ENCODE measurements around the gene STOML1.

STOML1 gene

DNA sequence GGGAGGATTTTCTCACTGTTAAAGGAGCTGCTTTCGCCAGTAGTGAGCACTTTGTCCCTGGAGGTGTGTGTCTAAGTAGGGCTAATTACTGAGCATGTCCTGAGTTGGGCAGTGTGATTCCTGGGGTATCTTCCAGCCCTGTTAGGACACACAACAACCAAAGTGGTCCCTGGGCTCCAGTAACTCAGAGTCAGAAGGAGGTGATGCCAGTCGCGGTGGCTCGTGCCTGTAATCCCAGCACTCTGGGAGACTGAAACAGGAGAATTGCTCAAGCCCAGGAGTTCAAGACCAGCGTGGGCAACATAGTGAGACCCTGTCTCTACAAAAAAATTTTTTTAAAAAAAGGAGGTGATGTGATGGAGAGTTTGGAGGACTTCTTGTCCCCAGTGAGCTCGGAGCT lies 40.0 kb upstream of the STOML1 start:
- in situ Hi-C loops (cut with MboI; ENCODE audit: low sequenced_read_pairs, unreplicated experiment): no loop called here
- DNase-seq (ENCODE audit: low spot score): no peak
- TF ChIP-seq, protein P1, sequence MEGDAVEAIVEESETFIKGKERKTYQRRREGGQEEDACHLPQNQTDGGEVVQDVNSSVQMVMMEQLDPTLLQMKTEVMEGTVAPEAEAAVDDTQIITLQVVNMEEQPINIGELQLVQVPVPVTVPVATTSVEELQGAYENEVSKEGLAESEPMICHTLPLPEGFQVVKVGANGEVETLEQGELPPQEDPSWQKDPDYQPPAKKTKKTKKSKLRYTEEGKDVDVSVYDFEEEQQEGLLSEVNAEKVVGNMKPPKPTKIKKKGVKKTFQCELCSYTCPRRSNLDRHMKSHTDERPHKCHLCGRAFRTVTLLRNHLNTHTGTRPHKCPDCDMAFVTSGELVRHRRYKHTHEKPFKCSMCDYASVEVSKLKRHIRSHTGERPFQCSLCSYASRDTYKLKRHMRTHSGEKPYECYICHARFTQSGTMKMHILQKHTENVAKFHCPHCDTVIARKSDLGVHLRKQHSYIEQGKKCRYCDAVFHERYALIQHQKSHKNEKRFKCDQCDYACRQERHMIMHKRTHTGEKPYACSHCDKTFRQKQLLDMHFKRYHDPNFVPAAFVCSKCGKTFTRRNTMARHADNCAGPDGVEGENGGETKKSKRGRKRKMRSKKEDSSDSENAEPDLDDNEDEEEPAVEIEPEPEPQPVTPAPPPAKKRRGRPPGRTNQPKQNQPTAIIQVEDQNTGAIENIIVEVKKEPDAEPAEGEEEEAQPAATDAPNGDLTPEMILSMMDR (IDR thresholded peaks at IDR 0.05; ENCODE audit: borderline replicate concordance, control extremely low read depth, extremely low read depth, insufficient read depth, missing control alignments): no peak

DNA sequence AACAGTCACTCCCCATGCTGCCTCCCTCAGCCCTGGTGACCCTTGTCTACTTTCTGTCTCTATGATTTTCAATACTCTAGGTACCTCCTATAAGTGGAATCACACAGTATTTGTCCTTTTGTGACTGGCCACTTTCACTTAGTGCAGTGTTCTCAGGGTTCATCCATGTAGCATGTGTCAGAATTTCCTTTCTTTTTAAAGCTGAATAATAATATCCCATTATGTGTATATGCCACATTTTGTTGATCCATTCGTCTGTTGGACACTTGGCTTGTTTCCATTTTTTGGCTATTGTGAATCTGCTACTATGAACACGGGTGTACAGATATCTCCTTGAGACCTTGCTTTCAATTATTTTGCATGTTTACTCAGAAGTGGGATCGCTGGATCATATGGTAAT lies 36.6 kb upstream of the STOML1 start:
- DNase-seq (ENCODE audit: low spot score): no peak
- TF ChIP-seq, protein P1 (IDR thresholded peaks at IDR 0.05; ENCODE audit: borderline replicate concordance, control extremely low read depth, extremely low read depth, insufficient read depth, missing control alignments): no peak
- in situ Hi-C loops (cut with MboI; ENCODE audit: low sequenced_read_pairs, unreplicated experiment): no loop called here

DNA sequence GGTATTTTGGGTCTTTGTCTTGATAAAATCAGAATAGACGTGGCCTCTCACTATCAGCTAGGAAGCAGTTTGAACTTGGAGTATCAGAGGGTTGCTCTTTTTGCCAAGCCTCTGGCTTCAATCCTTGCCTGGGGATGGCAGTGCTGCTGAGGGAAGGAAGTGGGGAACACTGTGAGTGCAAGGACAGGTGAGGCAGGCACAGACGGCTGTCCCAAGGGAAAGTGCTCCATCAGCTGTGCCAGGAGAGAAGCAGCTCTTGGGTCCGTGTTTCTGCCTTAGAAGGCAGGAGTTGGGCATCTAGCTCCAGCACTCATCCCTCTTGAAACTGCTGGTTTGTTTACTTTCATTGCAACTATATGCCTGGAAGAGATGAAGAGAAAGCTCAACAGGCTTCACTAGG lies 35.6 kb upstream of the STOML1 start:
- no peak for DNase-seq (ENCODE audit: low spot score)
- in situ Hi-C loops (cut with MboI; ENCODE audit: low sequenced_read_pairs, unreplicated experiment): no loop called here
- TF ChIP-seq, protein P1 (IDR thresholded peaks at IDR 0.05; ENCODE audit: borderline replicate concordance, control extremely low read depth, extremely low read depth, insufficient read depth, missing control alignments): no peak

DNA sequence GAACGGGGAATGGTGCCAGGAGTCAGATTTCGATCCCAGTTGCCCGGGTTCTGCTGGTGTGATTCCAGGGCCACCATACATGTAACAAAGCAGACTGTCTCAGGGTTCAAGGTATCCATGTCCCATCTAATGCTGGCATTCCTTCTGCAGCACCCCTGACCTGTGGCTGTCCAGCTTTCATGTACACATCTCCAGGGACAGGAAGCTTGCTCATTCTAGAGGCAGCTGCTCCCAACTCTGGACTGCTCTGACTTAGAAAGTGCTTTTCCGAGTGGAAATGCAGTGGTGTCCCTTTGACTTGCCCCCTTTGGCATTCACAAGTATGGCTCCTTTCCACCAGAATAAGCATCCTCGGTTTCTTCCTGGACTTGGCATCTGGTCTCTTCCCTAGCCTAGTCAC lies 33.3 kb upstream of the STOML1 start:
- TF ChIP-seq, protein P1 (IDR thresholded peaks at IDR 0.05; ENCODE audit: borderline replicate concordance, control extremely low read depth, extremely low read depth, insufficient read depth, missing control alignments): no peak
- DNase-seq (ENCODE audit: low spot score): no peak
- in situ Hi-C loops (cut with MboI; ENCODE audit: low sequenced_read_pairs, unreplicated experiment): no loop called here

DNA sequence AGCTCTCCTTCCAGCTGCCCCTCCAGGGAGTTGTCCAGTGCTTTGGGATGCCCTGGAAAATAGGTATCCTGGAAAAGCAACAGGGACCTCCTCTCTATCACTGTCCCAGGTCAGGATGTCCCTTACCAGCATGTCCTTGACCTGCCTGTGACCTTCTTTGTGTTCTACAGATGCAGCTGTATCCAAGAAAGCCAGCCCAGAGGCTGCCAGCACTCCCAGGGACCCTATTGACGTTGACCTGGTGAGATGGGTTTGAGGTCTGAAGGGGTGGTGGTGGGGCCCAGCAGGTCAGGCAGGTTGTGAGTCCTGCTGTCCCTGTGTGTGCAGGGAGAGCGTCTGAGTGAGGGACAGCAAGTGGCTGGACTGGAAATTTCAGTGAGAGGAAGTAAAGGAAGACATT lies 32.6 kb upstream of the STOML1 start:
- no peak for DNase-seq (ENCODE audit: low spot score)
- in situ Hi-C loops (cut with MboI; ENCODE audit: low sequenced_read_pairs, unreplicated experiment): no loop called here
- TF ChIP-seq, protein P1 (IDR thresholded peaks at IDR 0.05; ENCODE audit: borderline replicate concordance, control extremely low read depth, extremely low read depth, insufficient read depth, missing control alignments): no peak

DNA sequence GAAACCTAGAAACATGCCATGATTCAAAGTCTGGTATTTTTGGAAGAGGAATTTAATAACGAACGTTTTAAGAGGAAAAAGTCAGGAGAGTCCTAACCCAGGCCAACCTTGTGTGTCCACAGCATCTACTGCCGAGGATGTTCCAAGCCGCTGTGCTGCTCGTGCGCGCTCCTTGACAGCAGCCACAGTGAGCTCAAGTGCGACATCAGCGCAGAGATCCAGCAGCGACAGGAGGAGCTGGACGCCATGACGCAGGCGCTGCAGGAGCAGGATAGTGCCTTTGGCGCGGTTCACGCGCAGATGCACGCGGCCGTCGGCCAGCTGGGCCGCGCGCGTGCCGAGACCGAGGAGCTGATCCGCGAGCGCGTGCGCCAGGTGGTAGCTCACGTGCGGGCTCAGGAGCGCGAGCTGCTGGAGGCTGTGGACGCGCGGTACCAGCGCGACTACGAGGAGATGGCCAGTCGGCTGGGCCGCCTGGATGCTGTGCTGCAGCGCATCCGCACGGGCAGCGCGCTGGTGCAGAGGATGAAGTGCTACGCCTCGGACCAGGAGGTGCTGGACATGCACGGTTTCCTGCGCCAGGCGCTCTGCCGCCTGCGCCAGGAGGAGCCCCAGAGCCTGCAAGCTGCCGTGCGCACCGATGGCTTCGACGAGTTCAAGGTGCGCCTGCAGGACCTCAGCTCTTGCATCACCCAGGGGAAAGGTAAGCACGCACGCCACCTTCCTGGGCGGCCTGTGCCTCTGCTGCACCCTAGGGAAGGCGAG lies 30.8 kb upstream of the STOML1 start:
- TF ChIP-seq, protein P1 (IDR thresholded peaks at IDR 0.05; ENCODE audit: borderline replicate concordance, control extremely low read depth, extremely low read depth, insufficient read depth, missing control alignments): no peak
- in situ Hi-C loops (cut with MboI; ENCODE audit: low sequenced_read_pairs, unreplicated experiment): no loop called here
- no peak for DNase-seq (ENCODE audit: low spot score)

Measured in GM13976 (cell line).